Subcutaneous abdominal adipose tissue (tissue), 5 donors: Measurements from ENCODE around the gene VKORC1.

Experiments used
- H3K27ac ChIP-seq: one replicate; pipeline ENCODE4 v1.7.0; 2013; ENCODE audit warnings: low read depth, mild to moderate bottlenecking, inconsistent platforms, low read length, moderate library complexity
- H3K27me3 ChIP-seq, 5 donors: one replicate each; pipeline ENCODE4 v1.7.0; 2013; ENCODE audit warnings: low read length in 5 of 5, inconsistent platforms in 1 of 5; ENCODE audit not compliant: control insufficient read depth in 5 of 5, insufficient read depth in 4 of 5
- H3K36me3 ChIP-seq, 5 donors: one replicate each; pipeline ENCODE4 v1.7.0; 2013; ENCODE audit warnings: low read length in 5 of 5; ENCODE audit not compliant: control insufficient read depth in 5 of 5, insufficient read depth in 5 of 5
- H3K4me1 ChIP-seq, 5 donors: one replicate each; pipeline ENCODE4 v1.7.0; 2013; ENCODE audit warnings: low read length in 5 of 5, mild to moderate bottlenecking in 3 of 5, moderate library complexity in 1 of 5; ENCODE audit not compliant: control insufficient read depth in 5 of 5, insufficient read depth in 5 of 5
- H3K4me3 ChIP-seq, 5 donors: one replicate each; pipeline ENCODE4 v1.7.0; 2013; ENCODE audit warnings: low read length in 5 of 5, low read depth in 1 of 5
- H3K9ac ChIP-seq, 5 donors: one replicate each; pipeline ENCODE4 v1.7.0; 2013; ENCODE audit warnings: low read length in 5 of 5, mild to moderate bottlenecking in 4 of 5, moderate library complexity in 3 of 5
- H3K9me3 ChIP-seq, 5 donors: one replicate each; pipeline ENCODE4 v1.7.0; 2013; ENCODE audit warnings: low read length in 5 of 5; ENCODE audit not compliant: control insufficient read depth in 5 of 5
- donor health status: healthy.
- donor health status: healthy.
- donor health status: healthy.
- donor health status: healthy.
- donor health status: healthy.

Gene VKORC1

GRCh38 chr16:31136287-31136662, 41.7 kb upstream of the VKORC1 start:
- peaks cover 0 to 27% (median 17%) of the 10 kb centered on the region in 5 donors for H3K4me1 ChIP-seq
- H3K9ac ChIP-seq: no peak overlapping the region

GRCh38 chr16:31135535-31136286, 41.1 kb upstream of the VKORC1 start, which contains the start of gene PRSS8:
Gene PRSS8, minus strand, starts transcription at chr16:31135727. Its CDS starts 229 bp downstream, at chr16:31135498.
- H3K9me3 ChIP-seq: no peaks in the 10 kb centered on the region
- H3K4me1 ChIP-seq: peaks cover 0 to 23% (median 15%) of the 10 kb centered on the region in 5 donors
- peak within 1 kb of the TSS in 1 of 5 donors; percentile 4 for H3K9ac ChIP-seq
- H3K27me3 ChIP-seq: peaks cover 0 to 12% (median 9%) of the 10 kb centered on the region in 5 donors
- no peak within 1 kb of the TSS for H3K4me3 ChIP-seq
- no peak within 1 kb of the TSS for H3K27ac ChIP-seq
- H3K36me3 ChIP-seq: peaks cover 0 to 27% (median 21%) of the 10 kb centered on the region in 5 donors

More at GRCh38 chr16:31136287-31136662, 41.7 kb upstream of the VKORC1 start:
- H3K27me3 ChIP-seq: peaks cover 0 to 12% (median 9%) of the 10 kb centered on the region in 5 donors
- H3K27ac ChIP-seq: no peak overlapping the region
- H3K9me3 ChIP-seq: no peaks in the 10 kb centered on the region
- no peak overlapping the region for H3K4me3 ChIP-seq
- peaks cover 0 to 22% (median 15%) of the 10 kb centered on the region in 5 donors for H3K36me3 ChIP-seq

- H3K4me3 ChIP-seq: no peak overlapping the region
- peaks cover 0 to 34% (median 28%) of the 10 kb centered on the region in 5 donors for H3K36me3 ChIP-seq
- peaks cover 0 to 12% (median 9%) of the 10 kb centered on the region in 5 donors for H3K27me3 ChIP-seq
- no peaks in the 10 kb centered on the region for H3K9me3 ChIP-seq
- H3K9ac ChIP-seq: peak overlapping the region in 1 of 5 donors; percentile 4
- peaks cover 0 to 31% (median 19%) of the 10 kb centered on the region in 5 donors for H3K4me1 ChIP-seq
- no peak overlapping the region for H3K27ac ChIP-seq
Measured at GRCh38 chr16:31134625-31135534, 40.3 kb upstream of the VKORC1 start.

- peaks cover 0 to 37% (median 20%) of the 10 kb centered on the region in 5 donors for H3K4me1 ChIP-seq
- H3K9ac ChIP-seq: no peak overlapping the region
- H3K27me3 ChIP-seq: peaks cover 0 to 12% (median 9%) of the 10 kb centered on the region in 5 donors
- H3K9me3 ChIP-seq: no peaks in the 10 kb centered on the region
- peaks cover 0 to 41% (median 35%) of the 10 kb centered on the region in 5 donors for H3K36me3 ChIP-seq
- no peak overlapping the region for H3K27ac ChIP-seq
- no peak overlapping the region for H3K4me3 ChIP-seq
Measured at GRCh38 chr16:31134091-31134571, 39.5 kb upstream of the VKORC1 start.

- no peak overlapping the region for H3K9ac ChIP-seq
Measured at GRCh38 chr16:31133046-31133501, 38.5 kb upstream of the VKORC1 start.

GRCh38 chr16:31132303-31132979, 37.8 kb upstream of the VKORC1 start:
- Histone ChIP-seq H3K9ac (no peak overlapping the region), H3K4me1 (peaks cover 0 to 44% (median 19%) of the 10 kb centered on the region in 5 donors), H3K27ac (no peak overlapping the region), H3K9me3 (no peaks in the 10 kb centered on the region), H3K4me3 (no peak overlapping the region), H3K27me3 (peaks cover 0 to 12% (median 9%) of the 10 kb centered on the region in 5 donors), H3K36me3 (peaks cover 0 to 58% (median 52%) of the 10 kb centered on the region in 5 donors)

More at GRCh38 chr16:31133046-31133501, 38.5 kb upstream of the VKORC1 start:
- no peak overlapping the region for H3K27ac ChIP-seq
- no peak overlapping the region for H3K4me3 ChIP-seq
- peaks cover 0 to 52% (median 46%) of the 10 kb centered on the region in 5 donors for H3K36me3 ChIP-seq
- peaks cover 0 to 12% (median 9%) of the 10 kb centered on the region in 5 donors for H3K27me3 ChIP-seq
- H3K9me3 ChIP-seq: no peaks in the 10 kb centered on the region
- peaks cover 0 to 38% (median 15%) of the 10 kb centered on the region in 5 donors for H3K4me1 ChIP-seq

GRCh38 chr16:31131841-31132271, 37.3 kb upstream of the VKORC1 start:
- peaks cover 0 to 44% (median 19%) of the 10 kb centered on the region in 5 donors for H3K4me1 ChIP-seq
- no peak overlapping the region for H3K27ac ChIP-seq
- H3K4me3 ChIP-seq: no peak overlapping the region
- no peaks in the 10 kb centered on the region for H3K9me3 ChIP-seq
- H3K27me3 ChIP-seq: peaks cover 0 to 12% (median 9%) of the 10 kb centered on the region in 5 donors
- H3K36me3 ChIP-seq: peaks cover 0 to 64% (median 58%) of the 10 kb centered on the region in 5 donors
- no peak overlapping the region for H3K9ac ChIP-seq

- peaks cover 0 to 12% (median 9%) of the 10 kb centered on the region in 5 donors for H3K27me3 ChIP-seq
- H3K9ac ChIP-seq: no peak overlapping the region
- H3K36me3 ChIP-seq: peaks cover 0 to 65% (median 60%) of the 10 kb centered on the region in 5 donors
- no peak overlapping the region for H3K27ac ChIP-seq
- H3K4me3 ChIP-seq: no peak overlapping the region
- H3K9me3 ChIP-seq: no peaks in the 10 kb centered on the region
- peaks cover 0 to 44% (median 19%) of the 10 kb centered on the region in 5 donors for H3K4me1 ChIP-seq
Measured at GRCh38 chr16:31131416-31131815, 36.8 kb upstream of the VKORC1 start.

GRCh38 chr16:31130899-31131298, 36.3 kb upstream of the VKORC1 start:
- peaks cover 0 to 44% (median 19%) of the 10 kb centered on the region in 5 donors for H3K4me1 ChIP-seq
- H3K27ac ChIP-seq: no peak overlapping the region
- H3K36me3 ChIP-seq: peaks cover 0 to 67% (median 60%) of the 10 kb centered on the region in 5 donors
- H3K9ac ChIP-seq: no peak overlapping the region
- H3K4me3 ChIP-seq: no peak overlapping the region
- no peaks in the 10 kb centered on the region for H3K9me3 ChIP-seq
- peaks cover 0 to 12% (median 9%) of the 10 kb centered on the region in 5 donors for H3K27me3 ChIP-seq
